NOMO-1 treated with dmso at 0.1 percent for 144 hours (cell line): ENCODE results near the gene RFX2.
"Not testable (repeated sequence)": the region's sequence is repeated elsewhere in the genome, so short reads cannot be mapped to it uniquely, and the experiment has no call there.

Source experiments
- DNase-seq: peaks from one replicate; lab custom pipeline; 2025; ENCODE audit not compliant: unreplicated experiment; lab: John Stamatoyannopoulos, UW

Gene RFX2

DNA sequence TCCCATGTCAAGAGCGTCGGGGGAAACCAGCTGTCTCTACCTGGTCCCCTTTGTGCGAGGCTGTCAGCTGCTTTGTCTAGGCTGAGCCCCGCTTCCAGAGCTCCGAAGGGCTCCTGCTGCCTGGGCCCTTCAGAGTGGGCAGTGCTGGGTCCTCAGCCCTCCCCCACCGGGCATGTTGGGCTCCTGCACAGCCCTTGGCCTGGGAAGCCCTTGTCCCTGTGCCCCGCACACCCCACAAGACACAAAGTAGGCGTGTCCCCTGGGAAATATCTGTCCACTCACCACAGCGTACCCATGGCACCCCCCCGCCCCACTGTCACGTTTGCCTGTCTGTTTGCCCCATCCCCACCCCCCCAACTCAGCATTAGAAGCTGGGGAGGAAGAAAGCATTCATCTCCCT lies 92.7 kb downstream of the RFX2 start:
- no peak for DNase-seq

GRCh38 chr19:6015841-6016545 lies 94.3 kb downstream of the RFX2 start:
- DNase-seq, result no peak

GRCh38 chr19:6014551-6015135 lies 95.7 kb downstream of the RFX2 start:
- DNase-seq, result no peak

GRCh38 chr19:6012426-6013170 lies 97.7 kb downstream of the RFX2 start:
- DNase-seq, result no peak

GRCh38 chr19:6011794-6012193 lies 98.5 kb downstream of the RFX2 start:
- no peak for DNase-seq

DNA sequence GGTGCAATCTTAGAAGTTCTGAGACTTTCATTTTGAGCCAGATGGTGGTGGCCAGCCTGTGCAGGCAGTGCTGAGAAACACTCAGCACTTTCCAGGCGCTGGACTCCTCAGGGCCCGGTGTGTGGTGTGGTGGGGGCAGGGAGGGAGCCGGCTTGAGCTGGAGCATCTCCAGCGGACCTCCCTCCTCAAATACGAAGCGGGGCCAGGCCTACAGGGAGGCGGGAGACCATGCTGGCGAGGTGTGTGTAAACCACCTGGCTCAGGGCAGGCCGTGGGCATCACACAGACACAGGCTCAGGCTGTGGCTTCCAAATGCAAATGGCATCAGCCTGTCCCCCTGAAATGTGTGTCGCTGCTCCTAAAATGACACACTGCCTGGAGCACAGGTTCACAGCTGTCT lies 99.1 kb downstream of the RFX2 start:
- DNase-seq, result no peak

DNA sequence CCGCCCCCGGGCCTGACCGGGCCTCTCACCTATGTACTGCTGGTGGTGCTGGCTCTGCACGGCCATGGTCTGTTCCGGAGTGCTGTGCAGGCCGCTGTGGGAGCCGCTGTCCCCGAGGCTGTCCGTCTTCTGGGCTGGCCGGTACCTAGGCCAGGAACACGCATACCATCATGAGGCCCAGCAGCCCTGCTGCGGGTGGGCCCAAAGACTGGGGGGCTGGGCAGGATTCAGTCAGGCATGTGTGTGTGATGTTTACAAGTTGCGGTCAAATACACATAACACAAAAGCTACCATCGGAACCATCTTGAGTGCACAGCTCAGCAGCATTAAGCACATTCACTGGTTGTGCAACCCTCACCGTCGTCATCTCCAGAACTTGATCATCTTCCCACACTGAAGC lies 100.2 kb downstream of the RFX2 start:
- no peak for DNase-seq

DNA sequence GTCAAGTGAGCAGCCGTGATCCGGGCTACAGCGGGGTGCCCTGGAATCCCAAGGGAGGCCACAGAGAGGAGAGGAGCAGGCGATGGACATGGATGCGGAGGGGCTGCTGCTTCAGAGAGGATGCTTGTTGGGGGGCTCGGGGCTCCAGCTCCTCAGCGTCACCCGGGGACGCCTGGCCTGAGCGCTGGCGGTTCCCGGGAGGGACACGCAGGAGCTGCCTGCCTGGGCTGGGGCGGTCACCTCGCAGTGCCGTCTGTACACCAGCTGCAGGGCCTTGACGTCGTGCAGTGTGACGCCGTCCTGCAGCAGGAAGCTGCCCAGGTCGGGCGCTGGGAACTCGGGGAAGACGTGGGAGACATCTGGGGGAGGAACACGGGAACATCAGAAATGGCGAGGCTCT lies 102.4 kb downstream of the RFX2 start:
- DNase-seq, result no peak

DNA sequence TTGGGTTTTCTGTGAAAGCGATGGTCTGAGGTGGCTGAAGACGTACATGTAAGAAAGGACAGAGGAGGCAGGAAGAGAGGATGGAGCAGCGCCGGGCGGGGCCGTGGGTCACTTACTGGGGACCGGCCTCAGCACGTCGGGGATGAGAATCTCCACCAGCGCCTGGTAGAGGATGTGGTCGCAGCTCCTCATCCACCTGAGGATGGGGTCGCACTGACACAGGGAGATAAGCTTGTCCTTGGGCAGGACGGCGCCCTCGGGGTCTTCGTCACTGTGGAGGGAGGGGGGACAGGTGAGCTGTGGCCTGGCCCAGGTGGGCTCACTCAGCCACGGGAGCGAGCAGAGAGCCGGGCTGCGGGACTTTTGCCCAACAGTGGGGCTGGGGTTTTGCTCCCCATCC lies 103.4 kb downstream of the RFX2 start:
- DNase-seq, result no peak

- DNase-seq, result not testable (repeated sequence)
These were observed 104.2 kb downstream of the RFX2 start for GRCh38 chr19:6006070-6006446.

DNA sequence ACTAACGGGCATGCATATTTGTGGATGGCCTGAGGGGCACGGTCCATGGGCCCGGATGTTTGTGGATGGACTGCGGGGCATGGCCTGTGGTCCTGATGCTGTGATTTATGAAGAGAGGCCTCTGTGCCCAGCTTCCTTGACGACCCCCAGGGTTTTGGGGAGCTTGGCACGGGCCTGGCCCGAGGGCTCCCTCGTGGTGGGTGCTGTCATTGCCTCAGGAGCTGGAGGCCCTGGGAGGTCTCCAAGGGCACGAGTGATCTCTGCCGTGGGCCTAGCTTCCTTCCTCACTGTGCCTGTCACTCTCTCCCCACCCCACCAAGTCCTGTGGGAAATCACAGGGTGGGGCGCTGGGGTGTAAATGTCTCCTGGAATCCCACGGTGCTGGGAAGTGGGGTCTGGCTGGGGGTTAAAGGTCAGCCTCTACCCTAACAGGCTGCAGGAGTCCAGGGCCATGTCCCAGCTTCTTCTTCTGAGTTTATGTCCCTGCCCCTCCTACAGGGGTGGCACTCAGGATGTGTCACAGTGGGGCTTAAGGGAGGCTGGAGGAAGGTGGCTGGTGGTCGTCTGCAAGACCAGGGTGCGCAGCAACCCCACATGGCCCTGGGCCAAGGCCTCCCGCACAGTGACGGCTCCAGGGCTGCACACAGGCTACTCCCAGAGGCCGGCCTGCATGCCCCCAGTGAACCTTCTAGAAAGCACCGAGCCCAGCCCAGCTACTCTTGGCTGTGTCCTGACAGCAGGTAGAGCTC lies 104.8 kb downstream of the RFX2 start:
- DNase-seq, result no peak

DNA sequence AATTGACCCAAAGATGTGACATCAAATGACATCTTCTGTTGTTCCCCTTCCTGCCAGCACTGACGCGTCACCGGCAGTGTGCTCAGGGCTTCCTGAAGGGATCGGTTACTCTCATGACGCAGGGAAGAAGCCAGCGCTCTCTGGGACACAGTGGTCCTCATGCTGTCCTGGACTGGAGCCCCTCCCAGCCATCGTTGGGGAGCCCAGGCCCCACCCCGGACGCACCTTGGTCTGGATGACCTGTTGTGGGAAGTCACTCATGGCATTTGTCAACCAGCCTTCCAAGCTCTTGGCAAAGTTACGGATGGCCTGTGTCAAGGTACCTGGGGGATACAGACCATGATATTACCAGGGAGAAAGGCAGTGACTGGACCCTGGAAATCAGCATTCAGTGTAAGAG lies 106.3 kb downstream of the RFX2 start:
- no peak for DNase-seq

DNA sequence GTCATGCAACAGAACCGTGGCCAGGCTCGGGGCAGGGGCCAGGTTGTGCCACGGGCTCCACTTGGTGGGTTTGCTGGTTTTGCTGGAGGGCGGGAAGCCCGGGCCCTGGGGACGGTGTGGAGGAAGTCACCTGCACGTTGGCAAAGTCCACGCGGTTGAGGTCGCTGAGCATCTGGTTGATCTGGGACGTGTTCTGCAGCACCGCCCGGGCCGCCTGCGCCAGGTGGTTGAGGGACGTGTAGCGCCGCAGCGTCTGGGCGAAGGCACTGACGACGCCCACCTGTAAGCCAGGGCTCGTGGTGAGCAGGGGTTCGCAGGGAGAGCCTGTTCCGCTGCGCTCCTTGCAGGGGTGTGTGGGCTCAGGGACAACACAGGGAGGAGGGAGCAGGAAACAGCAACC lies 107.7 kb downstream of the RFX2 start:
- no peak for DNase-seq

DNA sequence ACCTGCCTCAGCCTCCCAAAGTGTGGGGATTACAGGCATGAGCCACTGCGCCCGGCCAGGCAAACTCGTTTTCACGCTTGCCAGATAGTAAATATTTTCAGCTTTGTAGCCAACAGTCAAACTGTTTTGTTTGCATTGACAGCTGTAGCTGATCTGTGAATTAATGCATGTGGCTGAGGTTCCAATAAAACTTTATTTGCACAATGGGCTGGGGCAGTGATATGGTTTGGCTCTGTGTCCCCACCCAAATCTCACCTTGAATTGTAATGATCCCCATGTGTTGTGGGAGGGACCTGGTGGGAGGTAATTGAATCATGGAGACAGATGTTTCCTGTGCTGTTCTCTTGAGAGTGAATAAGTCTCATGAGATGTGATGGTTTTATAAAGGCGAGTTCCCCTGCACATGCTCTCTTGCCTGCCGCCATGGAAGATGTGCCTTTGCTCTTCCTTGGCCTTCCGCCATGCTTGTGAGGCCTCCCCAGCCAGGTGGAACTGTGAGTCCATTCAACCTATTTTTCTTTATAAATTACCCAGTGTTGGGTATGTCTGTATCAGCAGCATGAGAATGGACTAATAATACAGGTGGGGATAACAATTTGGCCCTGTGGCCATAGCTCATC lies 110.0 kb downstream of the RFX2 start:
- no peak for DNase-seq

DNA sequence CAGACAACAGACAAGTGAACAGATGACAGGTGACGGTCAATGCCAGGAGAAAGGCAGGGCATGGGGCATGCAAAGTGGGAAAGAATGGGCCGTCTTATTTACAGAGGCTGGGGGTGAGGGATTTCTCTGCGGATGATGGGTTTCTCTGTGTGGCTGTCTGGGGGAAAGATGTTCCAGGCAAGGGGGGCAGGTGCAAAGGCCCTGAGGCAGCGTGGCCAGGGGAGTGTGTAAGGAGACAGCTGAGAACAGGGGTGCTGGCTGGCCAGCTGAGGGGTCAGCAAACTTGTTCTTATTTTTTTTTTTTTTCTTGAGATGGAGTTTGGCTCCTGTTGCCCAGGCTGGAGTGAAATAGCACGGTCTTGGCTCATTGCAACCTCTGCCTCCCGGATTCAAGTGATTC lies 110.6 kb downstream of the RFX2 start:
- DNase-seq, result no peak

GRCh38 chr19:5997371-5997770 lies 112.9 kb downstream of the RFX2 start:
- DNase-seq, result no peak

GRCh38 chr19:5996623-5997320 lies 113.5 kb downstream of the RFX2 start:
- no peak for DNase-seq

- no peak for DNase-seq
These were observed 114.2 kb downstream of the RFX2 start for GRCh38 chr19:5996102-5996501.

GRCh38 chr19:5995606-5996005 lies 114.7 kb downstream of the RFX2 start:
- DNase-seq, result no peak

DNA sequence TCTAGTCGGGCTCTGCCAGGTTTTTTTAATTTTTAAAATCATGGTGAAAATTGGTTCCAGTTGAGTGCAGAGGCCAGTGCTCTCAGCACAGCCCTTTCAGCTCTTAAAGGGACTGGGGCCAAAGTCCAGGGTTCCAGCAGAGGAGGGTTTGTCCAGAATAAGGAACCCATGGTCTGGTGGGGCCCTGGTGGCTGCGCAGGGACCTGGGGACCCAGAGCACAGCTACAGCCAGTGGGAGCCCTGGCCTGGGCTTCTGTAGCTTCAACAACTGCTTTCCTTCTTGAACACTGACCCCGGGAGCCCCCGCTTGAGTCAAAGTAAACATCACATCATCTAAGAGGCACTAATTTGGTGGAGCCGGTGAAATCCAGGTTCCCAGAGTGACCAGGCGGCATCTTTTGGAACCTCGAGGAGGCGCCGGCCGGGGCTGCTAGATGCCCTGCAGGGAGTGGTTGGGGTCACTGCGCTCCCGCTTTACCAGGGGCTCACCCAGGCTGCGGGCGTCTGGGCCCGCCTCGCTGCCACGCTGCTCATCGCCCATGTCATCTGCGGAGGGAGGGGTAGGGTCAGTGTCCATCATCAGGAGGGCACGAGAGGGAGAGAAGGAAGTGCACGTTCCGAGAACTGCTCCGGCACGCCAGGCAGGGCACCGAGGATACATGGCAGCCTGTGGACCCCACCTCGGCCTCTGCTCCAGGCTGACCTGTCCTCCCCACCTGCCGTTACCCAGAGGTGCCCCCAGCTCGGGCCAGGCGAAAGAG lies 115.7 kb downstream of the RFX2 start:
- DNase-seq, result no peak
